ENCODE measurements around the gene NAPA.
A peak's percentile ranks its signal among the peaks of the same experiment; 100 is the strongest.

Gene NAPA

DNA sequence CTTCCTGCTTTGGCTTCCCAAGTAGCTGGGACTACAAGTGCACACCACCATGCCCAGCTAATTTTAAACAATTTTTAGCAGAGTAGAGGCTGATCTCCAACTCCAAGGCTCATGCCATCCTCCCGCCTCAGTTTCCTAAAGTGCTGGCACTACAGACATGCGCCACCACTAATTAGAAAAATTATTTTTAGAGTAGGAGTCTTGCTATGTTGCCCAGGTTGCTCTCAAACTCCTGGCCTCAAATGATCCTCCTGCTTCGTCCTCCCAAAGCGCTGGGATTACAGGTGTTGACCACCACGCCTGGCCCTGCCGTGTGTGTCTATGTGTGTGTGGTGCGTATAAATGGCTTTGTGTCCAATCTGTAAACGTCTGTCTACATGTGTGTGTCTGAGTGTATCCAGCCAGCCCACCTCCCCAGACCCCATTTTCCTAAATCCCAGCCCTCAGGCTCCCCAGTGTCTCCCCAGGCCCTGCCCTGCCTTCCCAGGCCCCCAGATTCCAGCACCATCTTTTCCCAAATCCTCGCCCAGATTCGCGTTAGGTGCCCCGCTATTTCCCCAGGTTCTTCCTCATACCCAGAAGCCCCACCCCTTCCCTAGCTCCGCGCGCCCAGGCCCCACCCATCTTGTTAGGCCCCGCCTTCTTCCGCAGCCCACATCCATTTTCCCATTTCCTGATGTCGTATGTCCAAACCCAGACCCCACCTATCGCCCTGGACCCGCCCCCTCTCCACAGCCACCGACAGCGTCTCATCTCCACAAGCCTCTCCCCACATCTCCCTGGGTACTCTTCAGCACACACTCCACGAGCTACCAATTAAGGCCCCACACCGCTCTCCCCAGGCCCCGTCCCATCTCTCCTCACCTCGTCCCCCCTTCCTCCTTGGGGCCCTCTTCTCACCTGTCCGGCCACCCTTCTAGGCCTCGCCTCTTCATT, 68.1 kb downstream of the NAPA start:
- peaks cover 55% of the 10 kb centered on the region for H3K4me1 Mint-ChIP-seq
- ATAC-seq (no peak), DNase-seq (ENCODE audit: low spot score in 2 of 2) (no peak)

DNA sequence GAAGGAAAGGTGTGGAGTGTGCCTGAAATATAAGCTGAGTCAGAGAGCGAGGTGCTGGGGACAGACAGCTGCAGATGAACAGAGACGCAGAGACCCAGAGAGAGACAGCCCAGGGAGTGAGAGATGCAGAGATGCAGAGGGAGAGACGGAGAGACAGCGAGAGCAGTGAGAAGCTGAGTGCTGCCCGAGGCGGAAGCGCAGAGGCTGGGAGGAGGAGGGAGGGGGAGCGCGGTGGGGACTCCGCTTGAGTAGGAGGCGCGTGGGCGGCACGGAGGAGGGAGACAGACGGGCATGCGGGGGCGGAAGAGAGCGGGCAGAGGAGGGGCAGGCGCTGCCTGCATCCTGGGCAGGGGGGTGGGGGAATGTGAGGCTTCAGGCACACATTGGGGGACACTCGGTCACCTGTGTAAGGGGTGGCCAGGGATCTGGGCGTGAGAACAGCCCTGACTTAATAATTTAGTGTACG, 68.9 kb downstream of the NAPA start:
- peak overlapping the region; percentile 66 for H3K4me3 Mint-ChIP-seq
- no peaks in the 10 kb centered on the region for H3K36me3 Mint-ChIP-seq
- peak in 1 of 2 donors; percentile 21 for DNase-seq (ENCODE audit: low spot score in 2 of 2)
- H3K27ac Mint-ChIP-seq: peak overlapping the region; percentile 79
- no peaks in the 10 kb centered on the region for H3K9me3 Mint-ChIP-seq
- H3K4me1 Mint-ChIP-seq: peaks cover 55% of the 10 kb centered on the region
- peak; percentile 20 for ATAC-seq

More for the DNA sequence above, 68.1 kb downstream of the NAPA start:
- Mint-ChIP-seq H3K9me3 (no peaks in the 10 kb centered on the region), H3K36me3 (no peaks in the 10 kb centered on the region), H3K4me3 (peak overlapping the region; percentile 66), H3K27ac (no peak overlapping the region)

DNA sequence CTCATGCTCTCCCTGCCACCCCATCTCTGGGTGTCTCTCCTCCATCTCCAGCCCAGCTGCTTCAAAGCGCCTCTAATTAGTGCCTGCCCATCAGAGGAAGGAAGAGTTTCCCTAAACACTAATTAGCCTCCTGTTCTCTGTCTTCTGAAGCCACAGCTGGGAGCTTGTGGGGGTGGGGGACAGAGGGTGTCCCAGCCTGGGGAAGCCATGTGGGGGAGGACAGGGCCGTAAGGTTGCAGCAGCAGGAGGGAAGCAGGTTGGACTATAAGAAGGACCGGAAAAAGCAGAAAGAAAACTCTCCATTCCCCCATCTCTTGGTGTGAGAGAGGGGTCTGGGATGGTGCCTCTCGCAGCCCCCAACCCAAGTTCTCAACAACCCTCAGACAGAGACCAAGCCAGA, 69.3 kb downstream of the NAPA start:
- ATAC-seq: no peak
- H3K36me3 Mint-ChIP-seq: no peaks in the 10 kb centered on the region
- peak overlapping the region; percentile 79 for H3K27ac Mint-ChIP-seq
- no peaks in the 10 kb centered on the region for H3K9me3 Mint-ChIP-seq
- H3K4me3 Mint-ChIP-seq: peak overlapping the region; percentile 66
- H3K4me1 Mint-ChIP-seq: peaks cover 55% of the 10 kb centered on the region
- no peak for DNase-seq (ENCODE audit: low spot score in 2 of 2)

- no peaks in the 10 kb centered on the region for H3K36me3 Mint-ChIP-seq
- H3K27ac Mint-ChIP-seq: peak overlapping the region; percentile 79
- DNase-seq (ENCODE audit: low spot score in 2 of 2) (no peak), ATAC-seq (peak; percentile 62)
- H3K9me3 Mint-ChIP-seq: no peaks in the 10 kb centered on the region
- H3K4me3 Mint-ChIP-seq: peak overlapping the region; percentile 66
- H3K4me1 Mint-ChIP-seq: peaks cover 55% of the 10 kb centered on the region
These were observed 70.5 kb downstream of the NAPA start for GRCh38 chr19:47444388-47444821.

DNA sequence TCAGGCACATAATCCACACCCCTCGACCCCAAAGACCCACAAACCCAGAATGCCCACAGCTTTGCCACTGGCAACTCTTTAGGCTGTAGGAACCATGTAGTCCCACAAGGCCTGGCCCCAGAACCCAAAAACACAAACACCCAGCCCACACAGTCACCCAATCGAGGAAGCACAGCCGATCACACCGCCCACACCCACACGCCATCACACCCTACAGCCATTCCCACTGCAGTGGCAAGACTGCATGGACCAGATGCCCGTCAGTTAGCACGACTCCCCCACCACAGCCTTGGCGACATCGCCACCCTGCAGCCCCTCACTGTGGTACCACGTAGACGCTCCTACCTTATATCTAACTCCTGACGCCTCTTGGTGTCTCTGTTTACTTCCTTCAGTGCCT, 71.5 kb downstream of the NAPA start:
- DNase-seq (ENCODE audit: low spot score in 2 of 2) (no peak), ATAC-seq (peak; percentile 29)
- Mint-ChIP-seq H3K9me3 (no peaks in the 10 kb centered on the region), H3K27ac (peak overlapping the region; percentile 3), H3K4me3 (peak overlapping the region; percentile 66), H3K4me1 (peaks cover 54% of the 10 kb centered on the region), H3K36me3 (no peaks in the 10 kb centered on the region)

GRCh38 chr19:47438793-47439220, 76.1 kb downstream of the NAPA start:
- Mint-ChIP-seq H3K4me3 (no peak overlapping the region), H3K9me3 (no peaks in the 10 kb centered on the region), H3K27ac (peak overlapping the region; percentile 6), H3K36me3 (no peaks in the 10 kb centered on the region), H3K4me1 (peaks cover 31% of the 10 kb centered on the region)
- ATAC-seq (no peak), DNase-seq (ENCODE audit: low spot score in 2 of 2) (no peak)
